ENCODE results near the gene XPC.

DNA sequence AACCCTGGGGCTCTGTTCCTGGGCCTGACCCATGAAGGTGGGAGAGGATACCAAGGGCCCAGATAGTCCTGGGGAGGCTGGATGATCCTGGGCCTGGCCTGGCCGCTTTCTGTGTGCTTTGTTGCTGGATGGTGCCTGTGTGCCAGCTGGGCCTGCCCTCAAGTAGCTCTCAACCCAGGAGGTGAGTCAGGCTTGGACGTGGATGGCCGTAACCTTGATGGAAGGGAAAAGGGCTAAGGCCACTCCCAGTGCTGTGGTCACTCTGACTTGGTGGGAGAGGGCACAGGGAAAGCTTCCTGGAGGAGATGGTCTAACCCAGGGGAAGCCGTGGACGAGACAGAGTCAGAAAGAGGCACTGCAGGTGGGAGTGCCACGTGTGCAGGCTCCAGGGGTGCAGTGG lies 44.1 kb downstream of the XPC start:
- TF ChIP-seq, protein P1, sequence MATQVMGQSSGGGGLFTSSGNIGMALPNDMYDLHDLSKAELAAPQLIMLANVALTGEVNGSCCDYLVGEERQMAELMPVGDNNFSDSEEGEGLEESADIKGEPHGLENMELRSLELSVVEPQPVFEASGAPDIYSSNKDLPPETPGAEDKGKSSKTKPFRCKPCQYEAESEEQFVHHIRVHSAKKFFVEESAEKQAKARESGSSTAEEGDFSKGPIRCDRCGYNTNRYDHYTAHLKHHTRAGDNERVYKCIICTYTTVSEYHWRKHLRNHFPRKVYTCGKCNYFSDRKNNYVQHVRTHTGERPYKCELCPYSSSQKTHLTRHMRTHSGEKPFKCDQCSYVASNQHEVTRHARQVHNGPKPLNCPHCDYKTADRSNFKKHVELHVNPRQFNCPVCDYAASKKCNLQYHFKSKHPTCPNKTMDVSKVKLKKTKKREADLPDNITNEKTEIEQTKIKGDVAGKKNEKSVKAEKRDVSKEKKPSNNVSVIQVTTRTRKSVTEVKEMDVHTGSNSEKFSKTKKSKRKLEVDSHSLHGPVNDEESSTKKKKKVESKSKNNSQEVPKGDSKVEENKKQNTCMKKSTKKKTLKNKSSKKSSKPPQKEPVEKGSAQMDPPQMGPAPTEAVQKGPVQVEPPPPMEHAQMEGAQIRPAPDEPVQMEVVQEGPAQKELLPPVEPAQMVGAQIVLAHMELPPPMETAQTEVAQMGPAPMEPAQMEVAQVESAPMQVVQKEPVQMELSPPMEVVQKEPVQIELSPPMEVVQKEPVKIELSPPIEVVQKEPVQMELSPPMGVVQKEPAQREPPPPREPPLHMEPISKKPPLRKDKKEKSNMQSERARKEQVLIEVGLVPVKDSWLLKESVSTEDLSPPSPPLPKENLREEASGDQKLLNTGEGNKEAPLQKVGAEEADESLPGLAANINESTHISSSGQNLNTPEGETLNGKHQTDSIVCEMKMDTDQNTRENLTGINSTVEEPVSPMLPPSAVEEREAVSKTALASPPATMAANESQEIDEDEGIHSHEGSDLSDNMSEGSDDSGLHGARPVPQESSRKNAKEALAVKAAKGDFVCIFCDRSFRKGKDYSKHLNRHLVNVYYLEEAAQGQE (IDR thresholded peaks at IDR 0.05; ENCODE audit: insufficient read depth in 1 of 2, low read depth in 2 of 2, low read length in 2 of 2) = no peak
- no peak for TF ChIP-seq POLR2AphosphoS5 (IDR thresholded peaks at IDR 0.05; ENCODE audit: low read depth, low read length)
